Endothelial cell (in vitro differentiated cells): ENCODE measurements around the gene PIGW. TPM values are rescaled to one million over a fixed set of nuclear protein-coding genes. Genes with fewer than 3 reads are reported as not detected.

Experiments used
- DNase-seq: peaks from one replicate; pipeline ENCODE4 v3.0.0; 2021; ENCODE audit warnings: low spot score
- H3K27ac Mint-ChIP-seq: one replicate; pipeline ENCODE4 v1.8.0; 2021; ENCODE audit warnings: mixed read lengths, inconsistent platforms; ENCODE audit not compliant: unreplicated experiment
- H3K27me3 Mint-ChIP-seq: one replicate; pipeline ENCODE4 v1.8.0; 2021; ENCODE audit warnings: mild to moderate bottlenecking, moderate library complexity, mixed read lengths, inconsistent platforms; ENCODE audit not compliant: unreplicated experiment
- H3K36me3 Mint-ChIP-seq: one replicate; pipeline ENCODE4 v1.8.0; 2021; ENCODE audit warnings: mild to moderate bottlenecking, low read depth, mixed read lengths, inconsistent platforms; ENCODE audit not compliant: unreplicated experiment
- H3K4me1 Mint-ChIP-seq: one replicate; pipeline ENCODE4 v1.8.0; 2021; ENCODE audit warnings: mild to moderate bottlenecking, mixed read lengths, inconsistent platforms; ENCODE audit not compliant: unreplicated experiment
- H3K4me3 Mint-ChIP-seq: one replicate; pipeline ENCODE4 v1.8.0; 2021; ENCODE audit warnings: mild to moderate bottlenecking, mixed read lengths, inconsistent platforms; ENCODE audit not compliant: unreplicated experiment
- H3K9me3 Mint-ChIP-seq: one replicate; pipeline ENCODE4 v1.8.0; 2021; ENCODE audit warnings: mixed read lengths, inconsistent platforms; ENCODE audit not compliant: unreplicated experiment
- CTCF ChIP-seq: fragments of 200-600 bp; sonication (generic); IDR thresholded peaks from one replicate; pipeline ENCODE4 v1.5.0; 2021; ENCODE audit warnings: antibody characterized with exemption; ENCODE audit not compliant: unreplicated experiment
- total RNA-seq: library from RNA; stranded (reverse); fragmentation: NEBNext Ultra II Directional; extraction: Animal tissue kit (Norgen Biotek cat#: 25700); gene quantifications from one replicate; pipeline ENCODE4 v1.2.1, GENCODE V29; 2021; ENCODE audit not compliant: unreplicated experiment

The PIGW gene
- total RNA-seq, 1 donor from 2014 or later = 5.4 TPM

GRCh38 chr17:36544044-36544306 is 9.2 kb downstream of the PIGW start:
- Mint-ChIP-seq H3K4me1 (peaks cover 16% of the 10 kb centered on the region), H3K4me3 (peak overlapping the region; percentile 98), H3K27ac (peak overlapping the region; percentile 97), H3K9me3 (no peaks in the 10 kb centered on the region), H3K27me3 (peaks cover 10% of the 10 kb centered on the region), H3K36me3 (peaks cover 7% of the 10 kb centered on the region)
- no peak for TF ChIP-seq CTCF
- DNase-seq = no peak

GRCh38 chr17:36544307-36545076 is 9.7 kb downstream of the PIGW start, which contains the start of gene GGNBP2:
TSS of gene GGNBP2 (plus strand) at chr17:36544919. CDS start at chr17:36545725, 806 bp downstream.
- H3K4me3 Mint-ChIP-seq = peak within 1 kb of the TSS; percentile 98
- H3K27me3 Mint-ChIP-seq = peaks cover 10% of the 10 kb centered on the region
- H3K4me1 Mint-ChIP-seq = peaks cover 16% of the 10 kb centered on the region
- peaks cover 7% of the 10 kb centered on the region for H3K36me3 Mint-ChIP-seq
- H3K27ac Mint-ChIP-seq = peak within 1 kb of the TSS; percentile 97
- H3K9me3 Mint-ChIP-seq = no peaks in the 10 kb centered on the region
- TF ChIP-seq CTCF = no peak
- DNase-seq = peak; percentile 95

GRCh38 chr17:36545077-36545464 is 10.3 kb downstream of the PIGW start:
- DNase-seq = no peak
- Mint-ChIP-seq H3K4me3 (peak overlapping the region; percentile 88), H3K4me1 (peaks cover 16% of the 10 kb centered on the region), H3K9me3 (no peaks in the 10 kb centered on the region), H3K27ac (peak overlapping the region; percentile 84), H3K36me3 (peaks cover 7% of the 10 kb centered on the region), H3K27me3 (peaks cover 10% of the 10 kb centered on the region)
- TF ChIP-seq CTCF = no peak

- Mint-ChIP-seq H3K4me1 (peaks cover 16% of the 10 kb centered on the region), H3K4me3 (peak overlapping the region; percentile 97), H3K27ac (peak overlapping the region; percentile 95), H3K9me3 (no peaks in the 10 kb centered on the region), H3K36me3 (peaks cover 7% of the 10 kb centered on the region), H3K27me3 (peaks cover 10% of the 10 kb centered on the region)
- peak; percentile 97 for DNase-seq
- TF ChIP-seq CTCF = no peak
These were observed 11.0 kb downstream of the PIGW start for GRCh38 chr17:36545465-36546417.
